Breast epithelium (tissue), 3 donors: ENCODE results near the gene MEPCE.

Experiments
- CTCF ChIP-seq, 3 donors: fragments of 450-650 bp; IDR thresholded peaks; one replicate each; pipeline ENCODE4 v1.5.1; 2016 to 2017; ENCODE audit warnings: antibody characterized with exemption in 3 of 3, mild to moderate bottlenecking in 3 of 3, moderate library complexity in 3 of 3
- POLR2A ChIP-seq: fragments of 450-650 bp; IDR thresholded peaks from one replicate; pipeline ENCODE4 v1.6.1; 2016; ENCODE audit warnings: antibody characterized with exemption, mild to moderate bottlenecking, moderate library complexity

- TF ChIP-seq CTCF (IDR thresholded peaks at IDR 0.05) (no peak), POLR2A (no peak)
These were observed 16.3 kb upstream of the MEPCE start for GRCh38 chr7:100413346-100413745.
